ENCODE measurements around the gene CUX1.
"Not testable (repeated sequence)": the region's sequence is repeated elsewhere in the genome, so short reads cannot be mapped to it uniquely, and the experiment has no call there.

Gene CUX1

GRCh38 chr7:101989101-101989500 is 171.7 kb downstream of the CUX1 start:
- DNase-seq = no peak

GRCh38 chr7:101990811-101991418 is 173.5 kb downstream of the CUX1 start:
- DNase-seq = peak in 1 of 2 donors; percentile 67

DNA sequence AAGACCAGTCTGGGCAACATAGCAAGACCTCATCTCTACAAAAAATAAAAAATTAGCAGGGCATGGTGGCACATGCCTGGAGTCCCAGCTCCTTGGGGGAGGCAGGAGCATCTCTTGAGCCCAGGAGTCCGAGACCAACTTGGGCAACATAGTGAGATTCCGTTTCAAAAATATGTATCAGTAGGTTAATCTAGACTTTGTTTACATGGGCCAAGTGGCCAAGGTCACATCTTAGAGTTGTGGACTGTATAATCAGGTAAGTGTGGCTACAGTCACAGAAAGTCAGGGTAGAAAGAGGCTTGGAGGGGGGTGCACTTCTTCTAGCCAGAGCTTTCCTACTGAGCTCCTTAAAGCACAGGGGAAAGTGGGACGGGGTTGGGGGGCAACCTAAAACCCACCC is 174.4 kb downstream of the CUX1 start:
- DNase-seq = no peak

DNA sequence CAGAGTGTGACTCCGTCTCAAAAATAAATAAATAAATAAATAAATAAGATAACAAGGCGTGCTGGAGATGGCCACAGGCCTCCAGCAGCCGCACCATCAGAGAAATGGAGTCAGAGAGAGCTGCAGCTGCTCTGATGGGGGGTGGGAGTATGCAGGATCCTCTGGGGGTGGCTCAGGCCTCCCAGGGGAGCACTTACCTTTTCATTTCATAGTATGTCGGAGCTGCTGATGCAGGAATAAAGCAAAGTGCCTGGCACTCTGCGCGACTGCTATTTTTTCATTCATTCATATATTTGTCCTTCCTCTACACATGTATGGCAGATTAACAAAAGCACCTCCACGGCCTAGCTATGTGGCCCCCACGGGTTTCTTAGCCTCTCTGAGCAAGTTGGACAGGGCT is 175.9 kb downstream of the CUX1 start:
- no peak for DNase-seq

DNA sequence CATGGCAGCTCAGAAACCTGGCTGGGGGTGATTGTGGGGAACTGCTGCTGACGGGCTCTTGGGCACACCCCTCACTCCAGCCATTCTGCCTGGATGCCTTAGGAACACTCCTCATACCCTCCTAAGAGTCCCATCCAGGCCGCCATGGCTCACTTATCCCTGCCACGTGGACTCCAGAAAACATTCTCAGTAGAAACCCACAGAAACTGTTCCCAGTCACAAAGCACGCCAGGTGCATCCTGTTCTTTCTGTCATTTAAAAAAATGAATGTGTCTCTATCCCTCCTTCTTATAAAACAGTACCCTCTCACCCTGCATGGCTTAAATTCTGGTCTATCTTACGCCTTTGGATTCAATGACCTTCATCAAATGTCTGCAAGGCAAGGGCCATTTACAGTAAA is 177.7 kb downstream of the CUX1 start:
- DNase-seq = no peak

- no peak for DNase-seq
These were observed 178.8 kb downstream of the CUX1 start for GRCh38 chr7:101996131-101996691.

DNA sequence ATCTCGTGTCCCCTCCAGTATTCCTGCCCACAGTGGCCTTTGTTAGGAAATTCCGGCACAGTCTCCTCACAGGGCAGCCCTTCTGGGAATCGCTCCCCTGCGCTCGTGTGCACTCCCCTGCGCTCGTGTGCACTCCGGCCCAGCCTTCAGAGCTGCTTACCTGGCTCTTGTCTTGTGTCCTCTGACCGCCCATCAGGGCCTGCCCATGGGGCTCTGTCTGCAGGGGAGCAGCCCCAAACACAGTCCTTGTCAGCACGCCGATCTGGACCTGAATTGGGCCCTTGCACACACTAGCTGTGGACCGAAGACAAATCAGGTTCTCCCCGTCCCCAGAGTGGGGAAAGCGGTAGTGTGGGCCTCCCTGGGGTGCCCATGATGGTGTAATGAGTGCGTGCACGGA is 179.4 kb downstream of the CUX1 start:
- no peak for DNase-seq

DNA sequence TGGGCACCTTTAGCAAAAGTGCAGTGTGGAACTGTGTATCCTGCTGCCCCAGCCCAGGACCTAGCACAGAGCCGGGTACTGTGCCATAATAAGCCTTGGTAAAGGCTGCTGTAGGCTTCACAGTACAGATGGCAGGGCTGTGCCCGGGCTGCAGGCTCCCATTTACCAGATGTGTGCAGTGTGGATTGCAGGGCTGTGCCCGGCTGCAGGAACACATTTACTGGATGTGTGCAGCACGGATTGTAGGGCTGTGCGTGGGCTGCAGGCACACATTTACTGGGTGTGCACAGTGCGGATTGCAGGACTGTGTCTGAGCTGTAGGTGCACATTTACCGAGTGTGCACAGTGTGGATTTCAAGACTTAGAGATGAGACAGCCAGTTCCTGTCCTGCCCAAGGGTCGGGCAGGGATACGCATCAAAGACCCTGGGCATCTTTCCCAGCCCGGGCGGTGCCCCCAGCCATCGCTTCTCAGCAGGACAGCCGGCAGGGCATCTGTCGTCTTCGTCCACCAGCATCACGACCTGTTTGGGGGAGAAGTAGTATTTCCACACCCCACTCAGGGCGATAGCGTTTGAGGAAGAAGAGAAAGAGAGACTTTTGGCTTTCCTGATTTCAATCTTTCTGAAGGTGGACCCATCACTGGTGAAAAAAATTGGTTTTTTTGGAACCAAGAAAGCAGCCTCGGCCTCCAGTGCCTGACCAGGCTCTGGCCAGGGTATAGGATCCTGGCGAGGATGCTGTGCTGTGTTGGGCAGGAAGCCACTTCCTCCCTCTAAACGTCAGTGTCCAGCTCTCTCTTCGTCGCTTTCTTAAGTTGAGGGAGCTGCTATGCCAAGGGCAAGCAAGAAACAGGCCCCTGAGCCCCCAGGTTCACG is 180.8 kb downstream of the CUX1 start:
- no peak for DNase-seq

GRCh38 chr7:101998906-101999240 is 181.4 kb downstream of the CUX1 start:
- no peak for DNase-seq

GRCh38 chr7:101999393-101999792 is 182.0 kb downstream of the CUX1 start:
- DNase-seq = no peak

- no peak for DNase-seq
These were observed 182.7 kb downstream of the CUX1 start for GRCh38 chr7:102000123-102000522.

GRCh38 chr7:102004229-102004628 is 186.8 kb downstream of the CUX1 start:
- DNase-seq = no peak

- DNase-seq = no peak
These were observed 187.4 kb downstream of the CUX1 start for GRCh38 chr7:102004848-102005247.

- DNase-seq = no peak
These were observed 188.6 kb downstream of the CUX1 start for GRCh38 chr7:102005933-102006480.

GRCh38 chr7:102006695-102007094 is 189.3 kb downstream of the CUX1 start:
- no peak for DNase-seq

GRCh38 chr7:102008535-102009262 is 191.3 kb downstream of the CUX1 start:
- DNase-seq = no peak

GRCh38 chr7:102009628-102010027 is 192.2 kb downstream of the CUX1 start:
- no peak for DNase-seq

GRCh38 chr7:102012112-102012830 is 194.8 kb downstream of the CUX1 start:
- not testable (repeated sequence) for DNase-seq

- no peak for DNase-seq
These were observed 195.6 kb downstream of the CUX1 start for GRCh38 chr7:102012941-102013461.

DNA sequence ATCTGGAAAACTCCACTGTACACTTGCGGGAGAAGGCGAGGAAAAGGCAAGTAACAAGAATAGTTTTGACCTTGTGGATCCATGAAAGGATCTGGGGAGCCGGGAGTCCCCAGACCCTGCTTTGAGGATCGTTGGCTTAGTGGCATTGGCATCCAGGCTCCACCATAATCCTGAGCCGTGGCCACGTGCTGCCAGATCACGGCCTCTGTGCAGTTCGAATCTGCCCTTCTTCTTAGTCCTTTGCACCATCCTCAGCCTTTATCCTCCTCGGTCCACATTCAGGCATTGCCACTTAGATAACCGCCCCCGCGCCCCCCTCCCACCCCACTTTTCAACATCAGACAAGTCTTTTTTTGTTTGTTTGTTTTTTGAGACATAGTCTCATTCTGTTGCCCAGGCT is 201.4 kb downstream of the CUX1 start:
- no peak for DNase-seq

DNA sequence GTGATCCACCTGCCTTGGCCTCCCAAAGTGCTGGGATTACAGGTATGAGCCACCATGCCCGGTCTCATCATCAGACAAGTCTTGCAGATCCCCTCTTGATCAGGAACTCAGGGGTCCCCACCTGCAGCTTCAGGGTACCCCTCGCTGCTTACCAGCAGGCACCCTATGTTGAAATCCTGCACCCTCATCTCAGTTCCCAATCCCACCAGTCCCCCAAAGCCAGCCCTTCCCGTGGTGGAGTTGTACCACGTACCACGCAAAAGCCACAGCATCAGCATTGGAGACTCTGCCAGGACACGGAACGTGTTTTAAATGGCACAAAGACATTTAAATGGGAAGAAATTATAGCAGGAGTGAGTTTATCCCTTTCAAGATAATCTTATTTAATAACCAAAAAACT is 202.0 kb downstream of the CUX1 start:
- DNase-seq = no peak
